HG03457 (cell line): ENCODE data around the gene ZNF595.
A peak's percentile ranks its signal among the peaks of the same experiment; 100 is the strongest.
"Not testable (repeated sequence)": the region's sequence is repeated elsewhere in the genome, so short reads cannot be mapped to it uniquely, and the experiment has no call there.

Source experiments
- ATAC-seq: cut with Tn5 transposase; IDR thresholded peaks from one replicate; pipeline ENCODE4 v1.9.1; 2021; ENCODE audit warnings: moderate number of reproducible peaks; ENCODE audit not compliant: unreplicated experiment

ZNF595 gene

GRCh38 chr4:85951-86350, 32.8 kb downstream of the ZNF595 start:
- no peak for ATAC-seq

GRCh38 chr4:86559-87324, 33.6 kb downstream of the ZNF595 start:
- not testable (repeated sequence) for ATAC-seq

GRCh38 chr4:98386-98785, 45.3 kb downstream of the ZNF595 start:
- no peak for ATAC-seq

- no peak for ATAC-seq
These were observed 46.7 kb downstream of the ZNF595 start for GRCh38 chr4:99863-100262.

GRCh38 chr4:107083-107443, 53.9 kb downstream of the ZNF595 start:
- ATAC-seq, result no peak

- no peak for ATAC-seq
These were observed 54.6 kb downstream of the ZNF595 start for GRCh38 chr4:107444-108429.

GRCh38 chr4:112771-113170, 59.6 kb downstream of the ZNF595 start:
- no peak for ATAC-seq

- ATAC-seq, result no peak
These were observed 60.6 kb downstream of the ZNF595 start for GRCh38 chr4:113732-114131.

- no peak for ATAC-seq
These were observed 61.0 kb downstream of the ZNF595 start for GRCh38 chr4:114149-114548.

- no peak for ATAC-seq
These were observed 63.4 kb downstream of the ZNF595 start for GRCh38 chr4:116499-116898.

- ATAC-seq, result no peak
These were observed 67.5 kb downstream of the ZNF595 start for GRCh38 chr4:120616-121015.

GRCh38 chr4:121408-122084, 68.4 kb downstream of the ZNF595 start:
- ATAC-seq, result no peak

GRCh38 chr4:123922-124274, 70.8 kb downstream of the ZNF595 start:
- ATAC-seq, result not testable (repeated sequence)

GRCh38 chr4:124275-125081, 71.4 kb downstream of the ZNF595 start, which contains the start of gene ZNF718:
ZNF718 (plus strand) TSS chr4:124501; CDS start chr4:124671, 170 bp downstream.
- peak; percentile 98 for ATAC-seq

- ATAC-seq, result no peak
These were observed 72.1 kb downstream of the ZNF595 start for GRCh38 chr4:125091-125771.

GRCh38 chr4:125833-126232, 72.7 kb downstream of the ZNF595 start:
- no peak for ATAC-seq

- no peak for ATAC-seq
These were observed 79.4 kb downstream of the ZNF595 start for GRCh38 chr4:132483-132882.
